HG02642 (cell line): Measurements from ENCODE around the gene C15orf39.
"Not testable (repeated sequence)": the region's sequence is repeated elsewhere in the genome, so short reads cannot be mapped to it uniquely, and the experiment has no call there.

Source experiments
- ATAC-seq: cut with Tn5 transposase; IDR thresholded peaks from one replicate; pipeline ENCODE4 v1.9.1; 2021; ENCODE audit warnings: mild to moderate bottlenecking; ENCODE audit not compliant: unreplicated experiment, poor library complexity

Gene C15orf39

GRCh38 chr15:75229191-75230015 lies 27.7 kb downstream of the C15orf39 start:
- ATAC-seq = no peak

- ATAC-seq = no peak
Observed at GRCh38 chr15:75230016-75230343, 28.3 kb downstream of the C15orf39 start.

- ATAC-seq = no peak
Observed at GRCh38 chr15:75230551-75231371, 29.1 kb downstream of the C15orf39 start.

GRCh38 chr15:75231836-75232235 lies 30.2 kb downstream of the C15orf39 start:
- ATAC-seq = no peak

- ATAC-seq = no peak
Observed at GRCh38 chr15:75232252-75232813, 30.7 kb downstream of the C15orf39 start.

GRCh38 chr15:75232826-75233503 lies 31.3 kb downstream of the C15orf39 start:
- ATAC-seq = no peak

- ATAC-seq = no peak
Observed at GRCh38 chr15:75233504-75234190, 32.0 kb downstream of the C15orf39 start.

GRCh38 chr15:75234191-75234810 lies 32.6 kb downstream of the C15orf39 start:
- no peak for ATAC-seq

GRCh38 chr15:75235051-75235673 lies 33.5 kb downstream of the C15orf39 start:
- no peak for ATAC-seq

GRCh38 chr15:75235760-75236729 lies 34.4 kb downstream of the C15orf39 start:
- ATAC-seq = no peak

GRCh38 chr15:75237316-75237982 lies 35.8 kb downstream of the C15orf39 start:
- ATAC-seq = no peak

- no peak for ATAC-seq
Observed at GRCh38 chr15:75238150-75238549, 36.5 kb downstream of the C15orf39 start.

- not testable (repeated sequence) for ATAC-seq
Observed at GRCh38 chr15:75245741-75246140, 44.1 kb downstream of the C15orf39 start.

GRCh38 chr15:75248991-75249390 lies 47.3 kb downstream of the C15orf39 start:
- ATAC-seq = not testable (repeated sequence)

GRCh38 chr15:75249726-75250125 lies 48.0 kb downstream of the C15orf39 start:
- no peak for ATAC-seq

GRCh38 chr15:75251343-75251742 lies 49.7 kb downstream of the C15orf39 start:
- ATAC-seq = not testable (repeated sequence)

- ATAC-seq = not testable (repeated sequence)
Observed at GRCh38 chr15:75252285-75252684, 50.6 kb downstream of the C15orf39 start.
